Measurements from ENCODE around the gene CSK.

GRCh38 chr15:74793135-74794028, 11.5 kb downstream of the CSK start:
- TF ChIP-seq, protein P1, sequence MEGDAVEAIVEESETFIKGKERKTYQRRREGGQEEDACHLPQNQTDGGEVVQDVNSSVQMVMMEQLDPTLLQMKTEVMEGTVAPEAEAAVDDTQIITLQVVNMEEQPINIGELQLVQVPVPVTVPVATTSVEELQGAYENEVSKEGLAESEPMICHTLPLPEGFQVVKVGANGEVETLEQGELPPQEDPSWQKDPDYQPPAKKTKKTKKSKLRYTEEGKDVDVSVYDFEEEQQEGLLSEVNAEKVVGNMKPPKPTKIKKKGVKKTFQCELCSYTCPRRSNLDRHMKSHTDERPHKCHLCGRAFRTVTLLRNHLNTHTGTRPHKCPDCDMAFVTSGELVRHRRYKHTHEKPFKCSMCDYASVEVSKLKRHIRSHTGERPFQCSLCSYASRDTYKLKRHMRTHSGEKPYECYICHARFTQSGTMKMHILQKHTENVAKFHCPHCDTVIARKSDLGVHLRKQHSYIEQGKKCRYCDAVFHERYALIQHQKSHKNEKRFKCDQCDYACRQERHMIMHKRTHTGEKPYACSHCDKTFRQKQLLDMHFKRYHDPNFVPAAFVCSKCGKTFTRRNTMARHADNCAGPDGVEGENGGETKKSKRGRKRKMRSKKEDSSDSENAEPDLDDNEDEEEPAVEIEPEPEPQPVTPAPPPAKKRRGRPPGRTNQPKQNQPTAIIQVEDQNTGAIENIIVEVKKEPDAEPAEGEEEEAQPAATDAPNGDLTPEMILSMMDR (IDR thresholded peaks at IDR 0.05), result peak in 1 of 4 experiments; percentile 8
- TF ChIP-seq EP300 (IDR thresholded peaks at IDR 0.05) (no peak), POLR2A (IDR thresholded peaks at IDR 0.05) (no peak)
